CD4-positive, alpha-beta T cell treated with Interleukin-15 for 1 hour (primary cell): ENCODE results near the gene EEF1AKMT1.

Experiments
- DNase-seq: peaks from one replicate; pipeline ENCODE4 v3.0.0-alpha.2; 2020

Gene EEF1AKMT1

DNA sequence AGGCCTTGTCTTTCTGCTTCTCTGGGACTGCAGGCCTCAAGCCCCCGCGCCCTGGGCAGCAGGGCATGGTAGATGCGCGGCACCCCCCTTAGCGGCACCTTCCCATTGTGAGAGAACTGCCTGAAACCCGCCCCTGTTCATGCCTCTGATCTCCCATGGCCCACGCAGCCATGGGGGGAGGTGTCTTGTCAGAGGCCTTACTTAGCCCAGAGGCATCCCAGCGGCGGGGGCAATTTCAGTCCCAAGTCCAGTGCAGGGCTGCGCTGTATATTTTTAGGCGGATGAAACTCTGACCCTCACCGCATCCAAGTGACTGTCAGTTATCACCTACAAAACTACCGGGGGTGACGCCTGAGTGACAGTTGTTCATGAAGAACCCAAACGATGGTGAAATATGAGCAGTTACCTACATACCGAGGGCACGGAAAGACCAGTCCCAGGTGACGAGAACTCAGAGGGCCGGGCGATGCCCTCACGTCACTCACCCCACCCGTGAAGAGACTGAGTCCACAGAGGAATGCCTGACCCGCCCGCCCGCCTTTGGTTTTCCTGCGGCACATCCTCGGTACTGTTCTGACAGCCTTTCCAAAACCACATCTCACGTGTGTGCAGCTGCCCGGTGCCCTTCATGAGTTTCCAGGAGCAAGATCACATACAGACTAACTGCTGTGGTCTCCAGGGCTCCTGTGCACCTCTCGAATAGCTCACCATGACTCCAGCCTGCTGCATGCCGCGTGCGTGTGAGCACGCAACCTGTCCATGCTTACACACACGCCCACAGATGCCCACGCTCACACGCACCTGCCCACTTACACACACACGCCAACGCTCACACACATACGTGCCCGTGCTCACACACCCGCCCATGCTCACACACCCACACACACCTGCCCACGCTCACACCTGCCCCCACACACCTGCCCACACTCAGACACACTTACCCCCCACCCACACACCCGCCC, 55.9 kb downstream of the EEF1AKMT1 start:
- DNase-seq, result no peak

DNA sequence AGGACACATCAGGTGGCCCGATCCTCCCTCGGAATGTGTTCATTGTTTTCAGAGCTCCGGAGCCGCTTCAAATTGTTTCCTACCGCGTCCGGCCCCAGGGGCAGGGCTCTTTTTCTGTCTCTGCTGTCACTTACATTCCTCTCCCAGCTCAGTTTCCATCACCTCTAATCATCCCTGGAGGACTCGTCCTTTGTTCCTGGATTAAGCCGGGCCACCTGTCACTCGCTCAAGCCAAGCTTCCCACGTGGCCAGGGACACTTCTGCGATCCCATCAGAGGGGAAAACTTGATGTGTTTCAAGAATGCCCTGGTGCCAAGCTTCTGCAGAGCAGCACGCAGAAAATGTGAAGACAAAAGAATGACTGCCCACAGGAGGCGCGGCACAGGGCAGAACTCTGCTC, 56.8 kb downstream of the EEF1AKMT1 start:
- DNase-seq, result no peak

DNA sequence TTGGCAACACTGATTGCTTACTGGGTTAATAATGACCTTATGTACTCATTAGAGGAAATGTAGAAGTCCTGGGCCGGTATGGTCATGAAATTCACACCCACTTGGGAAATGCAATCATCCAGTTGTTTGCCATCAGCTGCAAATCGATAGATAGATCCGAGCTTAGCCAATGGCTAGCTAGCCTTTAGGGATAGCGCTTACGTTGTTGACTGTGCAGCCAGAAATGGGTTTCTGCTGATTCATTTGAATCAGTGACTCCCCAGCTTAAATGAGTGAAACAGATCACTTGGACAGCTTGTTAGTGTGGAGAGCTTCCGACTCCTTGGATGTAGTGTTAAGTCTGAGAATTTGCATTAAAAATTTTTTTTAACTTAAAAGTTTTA, 58.4 kb downstream of the EEF1AKMT1 start:
- no peak for DNase-seq

DNA sequence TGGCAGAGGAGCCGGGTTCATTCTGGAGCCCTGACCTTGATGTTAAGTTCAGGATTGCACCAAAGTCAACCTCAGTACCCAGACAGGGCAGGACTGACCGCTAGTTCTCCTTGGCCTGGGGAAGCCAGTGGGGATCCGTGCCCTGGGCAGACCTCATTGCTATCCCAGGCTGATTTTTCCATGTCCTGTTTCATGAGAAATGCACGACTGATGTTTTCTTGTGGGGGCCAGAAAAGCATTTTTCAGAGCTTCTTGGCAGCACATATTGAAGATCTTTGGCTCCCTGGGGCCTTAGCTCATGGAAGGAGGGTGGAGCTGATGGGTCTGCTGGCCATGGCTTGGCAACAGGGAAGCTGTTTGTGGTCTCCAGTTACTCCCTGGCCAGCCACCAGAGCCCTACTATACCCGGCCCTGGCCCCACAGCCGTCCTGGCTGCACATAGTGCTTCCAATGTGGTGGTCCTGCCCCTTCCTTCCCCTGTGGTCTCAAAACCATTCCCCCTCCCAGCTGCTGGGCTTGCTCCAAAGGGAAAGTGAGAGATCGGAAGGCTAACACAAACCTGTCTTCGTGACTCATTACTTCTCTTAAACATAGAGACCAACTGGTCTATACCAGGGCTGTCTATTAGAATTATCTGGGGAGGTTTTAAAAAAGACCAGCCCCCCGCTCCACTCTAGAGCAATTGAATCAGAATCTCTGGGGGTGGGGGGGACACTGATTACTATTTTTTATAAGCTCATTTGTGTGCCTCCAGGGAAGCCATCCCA, 59.0 kb downstream of the EEF1AKMT1 start:
- no peak for DNase-seq

DNA sequence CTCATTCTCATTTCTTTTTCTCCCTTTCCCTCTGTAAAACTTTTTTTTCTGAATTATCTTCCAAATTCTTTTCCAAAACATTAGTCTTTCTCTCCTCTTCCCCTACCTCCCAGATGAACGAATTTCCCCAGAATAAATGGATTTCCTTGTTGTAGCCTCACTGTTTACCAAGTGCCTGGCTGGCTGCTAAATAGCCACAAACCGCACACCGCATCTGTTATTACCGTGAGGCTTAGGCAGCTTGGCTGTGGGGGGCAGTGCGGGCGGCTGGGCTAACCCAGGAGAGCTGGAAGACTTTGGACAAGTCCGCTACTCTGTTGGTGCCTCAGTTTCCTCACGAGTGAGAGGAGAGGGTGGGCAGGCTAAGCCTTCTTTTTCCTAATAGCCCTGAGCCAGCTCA, 59.6 kb downstream of the EEF1AKMT1 start:
- no peak for DNase-seq

DNA sequence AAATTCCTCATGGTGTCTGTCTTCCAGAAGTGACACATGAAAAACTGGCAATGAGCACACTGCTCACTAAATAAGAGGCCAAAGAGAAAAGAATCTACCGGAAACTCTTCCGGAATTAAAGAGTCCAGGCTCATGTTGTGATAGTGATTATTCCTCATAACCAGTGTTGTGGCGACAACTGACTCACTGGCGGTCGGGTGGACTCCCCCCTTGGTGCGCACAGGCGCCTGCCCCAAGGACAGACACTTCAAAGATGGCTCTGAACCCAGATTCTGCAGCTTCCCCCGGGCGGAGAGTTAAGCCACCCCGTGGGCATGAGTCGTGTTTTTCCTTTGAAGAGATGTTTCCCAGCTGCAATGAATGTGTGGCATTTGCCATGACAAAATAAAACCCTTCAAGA, 60.0 kb downstream of the EEF1AKMT1 start:
- no peak for DNase-seq

DNA sequence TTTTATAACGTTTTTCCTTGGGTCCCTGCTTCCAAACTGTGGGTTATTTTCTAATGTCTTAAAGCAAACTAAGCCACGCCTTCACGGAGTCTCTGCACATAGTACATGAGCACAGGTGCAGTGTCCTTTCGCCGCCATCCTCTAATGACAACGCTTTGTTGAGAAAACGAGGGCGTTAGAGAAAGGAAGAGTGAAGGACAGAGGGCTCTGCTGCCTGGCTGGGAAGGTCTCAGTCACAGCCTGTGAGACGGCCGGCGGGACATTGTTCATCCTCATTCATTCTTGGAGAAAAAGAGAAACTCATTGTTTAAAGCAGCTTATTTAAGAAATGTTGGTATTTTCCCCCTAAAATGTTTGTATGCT, 60.8 kb downstream of the EEF1AKMT1 start:
- no peak for DNase-seq

DNA sequence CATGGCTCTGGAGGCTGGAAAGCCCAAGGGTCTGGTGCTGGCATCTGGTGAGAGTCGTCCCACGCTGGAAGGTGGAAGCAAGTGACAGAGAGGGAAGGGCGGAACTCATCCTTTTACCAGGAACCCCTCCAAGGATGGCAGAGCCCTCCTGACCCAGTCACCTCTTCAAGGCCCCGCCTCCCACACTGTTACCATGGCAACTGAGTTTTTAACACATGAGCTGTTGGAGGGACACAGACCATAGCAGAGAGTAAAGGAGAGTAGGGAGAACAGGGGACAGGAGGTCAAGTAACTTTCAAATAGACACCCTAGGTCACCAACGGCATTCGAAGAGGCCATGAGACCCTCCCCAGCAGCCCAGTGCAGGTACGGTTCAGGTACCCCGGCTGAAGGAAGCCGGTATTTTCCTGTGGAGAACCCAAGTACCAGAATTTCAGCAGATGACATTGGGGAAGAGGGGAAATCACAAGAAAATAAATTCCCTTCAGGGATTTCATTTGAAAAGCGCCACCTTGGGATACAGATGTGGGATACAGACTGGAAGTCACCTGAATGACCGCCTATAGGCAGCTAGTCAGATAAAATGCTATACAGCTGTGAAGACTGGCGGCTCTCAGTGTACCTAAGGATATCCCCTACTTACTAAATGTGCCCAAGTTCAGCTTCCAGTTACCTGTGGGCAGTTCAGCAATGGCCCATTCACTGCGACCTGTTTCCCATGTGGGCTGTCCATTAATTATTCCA, 62.3 kb downstream of the EEF1AKMT1 start:
- no peak for DNase-seq

DNA sequence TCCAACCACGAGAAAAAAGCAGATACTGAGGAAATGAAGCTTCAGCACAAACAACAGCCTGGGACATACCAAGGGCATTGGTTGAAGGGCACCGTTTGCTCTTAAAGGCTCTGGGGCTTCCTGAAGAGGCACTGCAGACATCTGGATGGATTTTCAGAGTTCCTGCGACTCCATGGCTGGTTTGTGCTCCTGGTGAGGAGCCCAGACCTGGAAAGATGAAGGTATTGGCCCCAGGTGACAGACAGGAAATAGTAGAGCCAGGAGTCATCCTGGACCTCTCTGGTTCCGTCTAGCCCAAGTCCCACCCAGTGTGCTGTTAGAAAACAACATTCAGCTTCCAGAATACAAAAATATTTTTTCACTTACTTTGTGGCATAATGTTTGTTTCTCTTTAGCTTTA, 64.0 kb downstream of the EEF1AKMT1 start:
- no peak for DNase-seq

DNA sequence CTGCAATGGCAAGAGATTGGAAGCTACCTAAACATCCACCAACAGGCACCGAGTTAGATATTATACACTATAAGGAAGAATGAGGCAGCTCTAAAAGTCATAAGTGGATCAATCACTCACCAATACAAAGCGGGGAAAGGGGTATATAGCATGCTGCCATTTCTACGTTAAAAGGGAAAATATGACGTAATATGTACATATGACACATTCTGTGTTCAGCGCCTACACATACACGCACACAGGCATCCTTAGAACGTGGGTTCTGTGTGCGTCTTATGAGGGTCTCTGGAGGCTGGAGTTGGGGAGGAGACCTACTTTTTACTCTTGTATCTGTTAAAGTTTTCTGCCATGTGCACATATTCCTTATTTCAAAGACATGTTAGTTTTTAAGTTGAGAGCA, 64.4 kb downstream of the EEF1AKMT1 start:
- no peak for DNase-seq

DNA sequence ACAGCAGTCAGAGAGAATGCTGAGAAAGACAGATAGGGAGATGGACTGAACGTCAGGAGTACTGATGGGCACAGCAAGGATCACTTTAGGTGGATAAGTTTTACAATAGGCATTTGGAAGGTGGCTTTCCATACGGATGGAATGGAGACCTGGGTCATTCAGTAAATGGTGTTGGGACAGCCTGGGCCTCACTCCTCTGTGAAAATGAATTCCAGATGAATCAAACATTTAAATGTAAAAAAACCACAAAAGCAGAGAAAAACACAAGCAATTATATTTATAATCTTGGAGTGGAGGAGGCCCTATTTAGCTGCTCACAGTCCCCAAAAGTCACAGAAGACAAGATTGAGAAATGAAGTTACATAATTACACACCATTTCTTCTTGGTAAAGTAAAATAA, 65.5 kb downstream of the EEF1AKMT1 start:
- DNase-seq, result no peak

DNA sequence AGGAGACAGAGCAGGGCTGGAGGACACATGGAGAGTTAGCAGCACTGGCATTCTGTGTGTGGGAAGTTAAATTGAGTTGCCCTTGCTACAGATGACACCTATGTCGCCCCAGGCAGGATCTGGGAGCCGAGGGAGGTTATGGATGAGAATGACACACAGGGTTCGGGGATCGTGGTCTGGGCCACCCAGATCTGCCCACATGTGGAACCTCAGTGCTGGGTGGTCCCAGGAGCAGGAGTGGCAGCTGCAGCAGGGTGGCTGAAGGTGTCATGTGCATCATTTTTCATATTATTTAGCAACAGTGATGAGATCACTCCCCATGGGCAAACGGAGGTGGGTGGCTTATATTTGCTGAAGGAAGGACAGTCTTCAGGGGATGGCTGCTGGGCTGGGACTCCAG, 67.1 kb downstream of the EEF1AKMT1 start:
- DNase-seq, result no peak

DNA sequence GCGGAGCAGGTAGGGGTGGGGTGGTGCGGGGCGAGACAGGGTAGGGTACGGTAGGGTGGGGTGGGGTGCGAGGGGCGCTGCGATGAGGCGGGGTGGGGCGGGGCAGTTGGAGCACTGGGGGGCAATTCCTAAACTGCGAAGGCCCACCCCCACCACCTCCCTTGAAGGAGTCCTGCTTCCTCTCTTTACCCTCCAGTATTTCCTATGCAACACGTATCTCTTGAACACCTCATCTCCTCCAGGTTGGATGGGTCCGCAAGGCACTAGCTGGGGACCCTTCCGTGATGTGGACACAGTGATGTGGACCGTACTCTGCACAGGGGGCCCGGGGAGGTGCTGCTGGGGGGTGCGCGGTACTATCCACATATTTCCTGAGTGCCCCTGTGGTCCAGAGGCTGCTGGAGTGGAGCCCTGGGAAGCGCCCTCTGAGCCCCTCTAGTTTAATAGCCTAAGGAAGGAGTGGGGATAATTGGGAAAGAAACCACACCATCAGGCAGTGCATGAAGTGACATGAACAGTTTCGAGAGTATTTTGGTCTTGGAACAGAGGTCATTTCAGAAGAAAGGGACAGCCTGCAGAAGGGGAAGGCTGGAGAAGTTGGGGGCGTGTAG, 69.2 kb downstream of the EEF1AKMT1 start:
- no peak for DNase-seq

DNA sequence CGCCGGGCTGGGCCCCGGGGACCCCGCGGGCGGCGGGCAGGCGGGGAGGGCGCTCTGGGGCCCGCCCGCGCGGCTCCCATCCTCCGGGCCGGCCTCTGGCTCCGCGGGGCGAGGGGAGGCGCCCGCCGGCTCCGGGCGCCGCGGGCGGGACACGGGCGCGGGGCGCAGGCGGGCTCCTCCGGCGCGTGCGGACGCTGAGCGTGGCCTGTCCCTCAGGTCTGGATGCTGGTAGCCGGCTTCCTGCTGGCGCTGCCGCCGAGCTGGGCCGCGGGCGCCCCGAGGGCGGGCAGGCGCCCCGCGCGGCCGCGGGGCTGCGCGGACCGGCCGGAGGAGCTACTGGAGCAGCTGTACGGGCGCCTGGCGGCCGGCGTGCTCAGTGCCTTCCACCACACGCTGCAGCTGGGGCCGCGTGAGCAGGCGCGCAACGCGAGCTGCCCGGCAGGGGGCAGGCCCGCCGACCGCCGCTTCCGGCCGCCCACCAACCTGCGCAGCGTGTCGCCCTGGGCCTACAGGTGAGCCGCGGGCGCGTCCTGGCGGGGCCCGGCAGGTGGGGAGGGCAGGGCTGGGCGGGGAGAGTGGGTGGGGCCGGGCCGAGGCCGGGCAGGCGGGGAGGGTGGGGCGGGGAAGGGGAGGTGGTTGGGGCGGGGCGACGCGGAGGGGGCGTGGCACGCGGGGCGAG, 69.8 kb downstream of the EEF1AKMT1 start:
- peak; percentile 84 for DNase-seq

DNA sequence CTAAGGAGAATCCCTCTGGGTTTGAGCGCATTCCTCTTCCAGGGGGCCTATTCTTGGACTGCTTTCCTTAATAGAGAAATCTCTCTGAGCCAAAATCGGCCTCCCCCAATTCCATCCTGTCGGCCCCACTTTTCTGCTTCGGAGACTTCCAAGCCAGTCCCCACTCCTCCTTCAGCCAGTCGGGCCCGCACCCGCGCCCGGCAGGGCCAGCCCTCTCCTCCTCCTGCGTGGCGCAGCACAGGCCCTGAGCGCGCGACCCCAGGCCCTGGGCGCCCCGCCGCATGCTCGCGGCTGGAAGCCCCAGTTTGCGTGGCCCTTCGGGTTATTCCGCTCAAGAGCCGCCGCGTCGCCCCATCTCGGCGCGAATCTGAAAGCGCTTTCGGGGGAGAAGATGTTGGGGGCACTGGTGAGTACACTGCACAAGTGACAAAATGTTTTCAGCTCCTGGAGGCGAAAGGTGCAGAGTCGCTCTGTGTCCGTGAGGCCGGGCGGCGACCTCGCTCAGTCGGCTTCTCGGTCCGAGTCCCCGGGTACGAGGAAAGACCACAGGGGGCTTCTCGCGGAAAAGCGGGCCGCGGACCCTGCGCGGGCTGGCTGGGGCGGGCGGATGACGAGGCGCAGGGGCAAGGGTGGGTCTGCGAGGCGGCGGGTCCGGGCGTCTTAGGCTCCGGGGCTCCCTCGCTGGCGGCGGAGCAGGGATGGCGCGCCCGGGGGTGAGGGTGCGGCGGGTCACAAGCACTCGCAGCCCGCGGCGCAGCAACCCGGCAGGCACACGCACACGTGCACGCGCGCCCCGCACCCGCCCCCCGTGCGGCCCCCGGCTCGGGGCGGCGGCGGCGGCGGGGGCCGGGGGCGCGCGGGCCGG, 70.6 kb downstream of the EEF1AKMT1 start, which contains the start of gene IL17D:
Gene IL17D (plus strand): TSS at position 785 of the 865 bp plus-strand sequence. CDS start 303 bp downstream, outside the sequence.
- DNase-seq, result no peak

DNA sequence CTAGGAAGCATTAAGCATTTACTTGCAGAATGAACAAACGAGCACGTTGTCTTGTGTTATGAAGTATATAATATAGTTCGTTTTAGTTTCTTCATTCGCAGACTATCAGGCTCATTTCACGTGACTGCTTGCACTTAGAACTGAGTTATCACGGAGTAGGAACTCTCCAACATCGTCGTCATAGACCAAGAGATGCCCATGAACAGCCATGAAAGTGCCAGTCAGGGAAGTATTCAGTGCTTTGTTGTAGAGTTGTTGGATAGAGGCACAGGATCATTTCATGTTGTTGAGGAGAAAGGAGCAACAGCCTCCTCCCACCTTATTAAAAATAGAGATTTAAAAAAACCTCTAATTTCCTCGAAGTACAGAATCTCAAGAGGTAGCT, 71.2 kb downstream of the EEF1AKMT1 start:
- no peak for DNase-seq

DNA sequence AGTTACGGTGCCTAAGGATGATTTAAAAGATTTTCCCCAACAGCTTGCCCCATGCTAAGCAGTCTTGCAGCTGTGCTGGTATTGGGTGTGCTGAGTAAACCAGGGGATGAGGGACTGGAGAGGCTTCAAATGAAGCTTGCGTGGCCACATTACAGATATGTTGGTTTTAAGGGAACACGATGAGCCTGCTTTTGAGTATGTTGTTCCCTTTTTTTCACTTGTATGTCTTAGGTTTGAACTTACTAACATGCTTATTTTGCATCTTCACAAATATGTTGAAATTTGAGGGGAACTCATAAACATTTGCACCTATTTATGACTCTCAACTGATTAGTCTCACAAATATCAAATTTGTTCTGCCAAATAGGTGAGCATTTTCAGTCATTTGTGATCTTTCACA, 72.3 kb downstream of the EEF1AKMT1 start:
- DNase-seq, result no peak

DNA sequence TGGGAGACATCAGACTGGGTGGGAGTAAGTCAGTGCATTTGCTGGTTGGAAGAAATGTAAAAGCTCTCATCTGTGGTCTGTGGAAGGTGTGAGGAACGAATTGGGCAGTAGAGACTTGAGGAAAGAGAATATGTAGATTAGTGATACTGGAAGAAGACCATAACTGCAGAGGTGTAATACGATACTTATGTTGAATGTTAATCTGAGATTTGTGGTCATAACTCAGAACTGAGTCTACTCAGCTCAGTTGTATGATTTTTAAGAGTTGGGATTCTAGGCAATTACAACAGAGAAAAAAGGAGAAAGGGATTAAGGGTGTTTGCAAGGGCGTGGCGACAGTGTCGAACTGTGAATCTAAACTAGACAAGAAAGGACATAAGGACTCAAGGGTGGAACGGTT, 73.5 kb downstream of the EEF1AKMT1 start:
- DNase-seq, result no peak

DNA sequence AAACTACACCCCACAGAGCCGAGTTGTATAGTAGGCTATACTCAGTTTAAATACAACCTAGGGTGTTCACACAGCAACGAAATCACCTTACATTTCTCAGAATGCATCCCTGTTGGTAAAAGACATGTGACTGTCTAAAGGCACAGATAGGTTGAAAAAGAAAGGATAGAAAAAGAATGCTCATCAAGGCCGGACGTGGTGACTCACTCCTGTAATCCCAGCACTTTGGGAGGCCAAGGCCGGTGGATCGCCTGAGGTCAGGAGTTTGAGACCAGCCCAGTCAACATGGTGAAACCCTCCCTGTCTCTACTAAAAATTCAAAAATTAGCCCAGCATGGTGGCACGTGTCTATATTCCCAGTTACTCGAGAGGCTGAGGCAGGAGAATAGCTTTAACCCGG, 74.0 kb downstream of the EEF1AKMT1 start:
- DNase-seq, result no peak

DNA sequence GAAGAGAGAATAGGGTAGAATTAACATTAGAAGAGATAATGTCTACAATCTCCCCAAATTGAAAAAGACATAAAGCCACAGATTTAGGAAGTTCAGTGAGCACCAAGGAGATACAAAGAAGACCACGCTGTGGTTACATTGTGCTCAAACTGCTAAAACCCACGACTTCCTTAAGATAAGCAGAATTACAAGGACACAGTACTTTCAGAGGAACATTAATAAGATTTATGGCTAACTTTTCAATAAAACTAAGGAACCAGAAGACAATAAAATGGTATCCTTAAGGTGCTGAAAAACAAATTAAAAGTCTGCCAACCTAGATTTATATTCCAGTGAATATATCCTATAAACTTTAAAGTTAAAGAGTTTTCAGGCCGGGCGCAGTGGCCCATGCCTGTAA, 77.7 kb downstream of the EEF1AKMT1 start:
- DNase-seq, result no peak

DNA sequence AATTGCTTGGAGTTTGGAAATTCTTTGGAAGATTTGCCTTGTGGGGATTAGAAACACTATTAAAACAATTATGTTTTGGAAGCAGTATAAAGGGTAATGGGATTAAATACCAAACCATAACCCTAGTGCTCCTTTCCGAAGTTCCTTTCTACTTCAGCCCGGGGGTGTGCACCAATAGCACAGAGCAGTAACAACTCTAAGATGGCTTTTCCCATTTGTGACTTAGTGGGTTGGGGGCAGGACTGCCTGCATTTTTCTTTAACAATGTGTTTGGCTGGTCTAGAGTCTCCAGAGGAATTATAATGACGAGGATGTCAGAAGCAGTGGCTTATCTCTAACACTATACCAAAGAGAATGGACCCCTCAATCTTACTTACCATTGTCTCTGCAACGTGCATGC, 82.1 kb downstream of the EEF1AKMT1 start:
- DNase-seq, result no peak
